EH (cell line): ENCODE data around the gene C16orf95.
A peak's percentile ranks its signal among the peaks of the same experiment; 100 is the strongest.
"Not testable (repeated sequence)": the region's sequence is repeated elsewhere in the genome, so short reads cannot be mapped to it uniquely, and the experiment has no call there.

Source experiments
- DNase-seq: peaks from one replicate; pipeline ENCODE4 v3.0.0-alpha.2; 2015; ENCODE audit warnings: low read depth

Gene C16orf95, protein sequence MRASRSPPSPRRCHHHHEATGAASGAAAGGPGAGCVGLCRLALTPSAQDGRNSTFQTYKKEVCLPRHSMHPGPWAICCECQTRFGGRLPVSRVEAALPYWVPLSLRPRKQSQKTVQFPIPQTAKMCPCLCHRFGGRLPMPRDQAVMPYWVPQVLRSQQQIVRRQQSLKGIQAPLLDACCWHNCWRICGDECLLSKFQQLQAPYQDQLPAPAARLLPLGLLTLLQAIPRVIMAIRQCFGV

DNA sequence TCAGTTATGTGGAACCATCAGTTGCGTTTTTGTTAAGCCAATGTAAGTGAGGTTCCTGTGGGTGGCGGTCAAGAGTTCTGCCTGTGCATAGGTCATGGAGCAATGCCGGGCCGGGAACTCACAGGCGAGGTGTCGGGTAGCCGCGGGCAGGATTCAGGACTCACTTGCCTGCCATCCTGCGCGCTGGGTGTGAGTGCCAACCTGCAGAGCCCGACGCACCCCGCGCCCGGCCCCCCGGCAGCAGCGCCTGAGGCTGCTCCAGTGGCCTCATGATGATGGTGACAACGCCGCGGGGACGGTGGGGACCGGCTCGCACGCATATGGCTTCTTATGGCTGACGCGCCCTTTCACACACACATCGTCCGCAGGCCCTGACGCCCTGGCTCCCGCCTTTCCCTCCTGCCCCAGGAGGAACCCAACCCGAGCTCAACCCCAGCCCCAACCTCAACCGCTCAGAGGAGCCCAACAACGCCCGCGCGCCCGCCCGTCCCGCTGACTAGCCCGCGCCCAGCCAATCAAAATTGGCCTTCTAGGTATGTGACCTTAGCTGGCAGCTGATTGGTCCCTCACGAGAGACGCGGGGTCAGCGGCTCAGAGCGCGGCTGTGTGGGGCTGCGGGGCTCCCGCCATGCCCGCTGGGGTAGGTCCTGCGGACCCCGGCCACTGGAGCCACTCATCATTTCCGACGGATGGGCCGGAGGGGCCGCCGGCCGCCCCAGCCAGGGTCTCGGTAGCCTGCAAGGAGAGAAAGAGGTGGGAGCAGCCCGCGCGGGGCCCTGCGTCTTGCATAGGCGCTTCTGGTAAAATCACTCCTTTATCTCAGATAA, at the start of gene C16orf95:
TSS of gene C16orf95 (minus strand) at position 470 of the 827 bp plus-strand sequence. CDS start at position 320, 150 bp downstream.
- peak; percentile 93 for DNase-seq

DNA sequence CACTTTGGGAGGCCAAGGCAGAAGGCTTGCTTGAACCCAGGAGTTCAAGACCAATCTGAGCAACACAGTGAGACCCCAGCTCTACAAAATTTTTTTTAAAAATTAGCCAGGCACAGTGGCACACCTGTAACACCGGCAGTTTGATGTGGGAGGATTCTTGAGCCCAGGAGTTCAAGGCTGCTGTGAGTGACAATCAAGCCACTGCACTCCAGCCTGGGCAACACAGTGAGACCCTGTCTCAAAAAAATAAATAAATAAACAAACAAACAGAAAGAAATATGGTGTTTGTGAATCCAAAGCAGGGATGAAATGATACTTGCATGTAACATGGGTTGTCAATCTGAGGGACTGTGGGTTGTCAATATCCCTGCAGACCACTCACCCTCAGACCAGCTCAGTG, 49.7 kb upstream of the C16orf95 start:
- no peak for DNase-seq

DNA sequence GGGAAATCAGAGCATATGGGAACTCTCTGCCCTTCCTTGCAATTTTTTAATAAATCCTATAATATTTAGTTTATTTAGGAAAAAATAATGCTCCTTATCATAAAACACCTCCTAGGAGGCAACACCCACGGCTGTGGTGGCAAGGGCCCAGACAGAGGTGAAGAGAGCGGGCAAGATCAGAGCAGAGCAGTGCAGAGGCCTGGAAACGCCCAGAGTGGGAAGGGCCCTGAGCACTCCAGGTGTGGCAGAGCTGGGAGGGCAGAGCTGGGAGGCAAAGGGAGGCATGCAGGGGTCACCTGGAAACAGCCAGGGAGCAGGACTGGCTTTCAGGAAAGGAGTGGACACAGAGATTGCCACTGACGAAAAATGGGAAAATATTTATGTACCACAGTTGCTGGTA, 49.1 kb upstream of the C16orf95 start:
- no peak for DNase-seq

DNA sequence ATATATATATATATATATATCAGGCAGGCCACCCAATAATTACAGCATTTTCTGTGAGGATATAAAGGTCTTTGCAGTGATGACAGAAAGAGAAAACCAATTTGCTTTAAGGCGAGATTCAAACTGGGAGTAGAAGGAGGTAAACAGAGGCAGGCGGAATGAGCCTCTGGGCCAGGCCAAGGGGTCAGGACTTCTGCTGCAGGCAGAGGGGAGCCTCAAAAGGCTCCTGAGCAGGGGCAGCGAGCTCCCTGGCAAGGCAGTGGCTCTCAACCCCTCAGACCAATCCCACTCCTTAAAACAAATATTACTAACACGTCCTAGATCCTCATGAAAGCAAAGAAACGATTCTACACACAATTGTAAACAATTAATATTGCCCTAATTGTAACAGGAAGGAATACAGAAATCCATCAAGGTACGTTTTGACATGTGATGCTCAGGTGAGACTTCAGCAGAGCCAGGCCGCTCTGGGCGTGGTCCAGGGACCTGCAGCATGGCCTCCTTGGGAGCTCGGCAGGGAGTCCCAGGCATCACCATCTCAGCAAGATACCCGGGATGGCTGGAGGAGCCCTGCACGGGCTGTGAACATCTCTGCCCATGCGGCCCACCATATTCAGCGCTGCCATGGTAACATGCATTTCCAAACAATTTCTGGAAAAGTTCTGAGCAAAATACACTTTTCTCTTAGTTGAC, 48.0 kb upstream of the C16orf95 start:
- DNase-seq, result no peak

DNA sequence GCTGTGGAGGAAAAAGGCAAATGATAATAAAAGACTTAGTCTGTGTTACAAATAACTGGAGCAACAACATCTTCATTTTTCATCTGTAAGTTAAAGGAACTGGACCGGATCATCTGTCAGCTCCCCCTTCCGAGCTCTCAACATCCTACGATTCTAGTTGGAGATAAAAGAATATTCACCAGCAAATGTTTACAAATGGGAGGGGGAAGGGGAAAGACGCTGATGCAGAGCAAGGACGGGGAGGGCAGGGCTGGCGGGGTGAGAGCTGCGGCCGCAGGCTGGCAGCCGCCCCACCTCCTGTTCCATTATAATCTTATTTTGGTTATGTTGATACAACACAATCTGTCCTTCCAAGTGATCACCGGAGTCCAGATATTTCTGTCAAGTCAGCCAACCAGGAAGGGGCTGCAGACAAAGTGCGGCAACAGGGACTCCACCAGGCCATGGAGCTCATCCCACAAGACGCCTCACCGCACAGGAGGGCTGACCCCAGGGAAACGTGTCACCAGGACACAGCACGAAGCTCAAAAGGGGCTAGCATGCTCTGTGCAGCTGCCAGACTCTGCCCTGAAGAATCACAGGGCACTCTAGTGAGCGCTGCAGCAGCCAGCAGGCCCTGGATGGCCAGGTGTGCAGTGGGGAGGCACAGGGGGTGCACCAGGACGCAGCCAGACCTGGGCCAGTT, 46.7 kb upstream of the C16orf95 start:
- DNase-seq, result peak; percentile 48

DNA sequence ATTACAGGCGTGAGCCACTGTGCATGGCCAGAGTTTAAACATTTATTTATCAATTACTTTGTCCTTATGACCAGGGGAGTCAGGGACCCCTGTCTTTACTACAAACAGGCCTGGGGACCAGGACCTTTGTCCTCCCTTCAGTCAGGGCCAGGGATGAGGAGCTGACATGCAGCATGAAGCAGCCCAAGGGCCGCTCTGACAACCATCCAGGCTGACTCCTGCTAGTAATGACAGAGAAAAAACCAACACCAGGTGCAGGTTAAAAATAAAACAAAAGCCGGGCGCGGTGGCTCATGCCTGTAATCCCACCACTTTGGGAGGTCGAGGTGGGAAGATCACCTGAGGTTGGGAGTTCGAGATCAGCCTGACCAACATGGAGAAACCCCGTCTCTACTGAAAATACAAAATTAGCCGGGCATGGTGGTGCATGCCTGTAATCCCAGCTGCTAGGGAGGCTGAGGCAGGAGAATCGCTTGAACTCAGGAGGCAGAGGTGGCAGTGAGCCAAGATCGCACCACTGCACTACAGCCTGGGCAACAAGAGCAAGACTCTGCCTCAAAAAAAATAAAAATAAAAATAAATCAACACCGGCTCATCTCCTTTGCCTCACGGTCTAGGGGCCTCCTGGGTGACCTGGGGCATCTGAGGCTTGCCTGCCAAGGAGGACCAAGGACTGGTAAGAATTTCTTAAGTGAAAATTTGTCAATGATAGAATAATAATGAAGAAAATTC, 45.8 kb upstream of the C16orf95 start:
- not testable (repeated sequence) for DNase-seq

DNA sequence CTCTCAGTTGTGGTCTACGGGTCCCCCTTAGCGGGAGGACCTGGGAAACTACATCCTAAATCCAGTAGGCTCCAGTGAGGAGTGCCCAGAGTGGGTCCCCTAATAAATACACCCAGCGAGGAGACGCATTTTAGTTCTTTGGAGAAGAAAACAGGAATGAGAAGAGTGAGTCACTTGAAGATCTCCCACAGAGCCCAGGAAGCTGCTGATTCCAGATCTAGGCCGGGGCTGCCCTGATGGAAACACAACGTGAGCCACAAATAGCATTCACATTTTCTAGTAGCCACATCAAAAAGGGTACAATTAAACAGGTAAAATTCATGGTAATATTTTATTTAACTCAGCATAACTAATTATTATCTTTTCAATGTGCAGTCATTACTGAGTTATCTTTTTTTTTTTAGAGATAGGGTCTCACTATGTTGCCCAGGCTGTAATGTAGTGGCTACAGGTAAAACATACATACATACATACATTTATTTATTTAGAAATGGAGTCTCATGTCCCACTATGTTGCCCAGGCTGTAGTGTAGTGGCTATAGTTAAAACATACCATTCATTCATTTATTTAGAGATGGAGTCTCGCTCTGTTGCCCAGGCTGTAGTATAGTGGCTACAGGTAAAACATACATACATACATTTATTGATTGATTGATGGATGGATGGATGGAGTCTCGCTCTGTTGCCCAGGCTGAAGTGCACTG, 44.9 kb upstream of the C16orf95 start:
- DNase-seq, result no peak

DNA sequence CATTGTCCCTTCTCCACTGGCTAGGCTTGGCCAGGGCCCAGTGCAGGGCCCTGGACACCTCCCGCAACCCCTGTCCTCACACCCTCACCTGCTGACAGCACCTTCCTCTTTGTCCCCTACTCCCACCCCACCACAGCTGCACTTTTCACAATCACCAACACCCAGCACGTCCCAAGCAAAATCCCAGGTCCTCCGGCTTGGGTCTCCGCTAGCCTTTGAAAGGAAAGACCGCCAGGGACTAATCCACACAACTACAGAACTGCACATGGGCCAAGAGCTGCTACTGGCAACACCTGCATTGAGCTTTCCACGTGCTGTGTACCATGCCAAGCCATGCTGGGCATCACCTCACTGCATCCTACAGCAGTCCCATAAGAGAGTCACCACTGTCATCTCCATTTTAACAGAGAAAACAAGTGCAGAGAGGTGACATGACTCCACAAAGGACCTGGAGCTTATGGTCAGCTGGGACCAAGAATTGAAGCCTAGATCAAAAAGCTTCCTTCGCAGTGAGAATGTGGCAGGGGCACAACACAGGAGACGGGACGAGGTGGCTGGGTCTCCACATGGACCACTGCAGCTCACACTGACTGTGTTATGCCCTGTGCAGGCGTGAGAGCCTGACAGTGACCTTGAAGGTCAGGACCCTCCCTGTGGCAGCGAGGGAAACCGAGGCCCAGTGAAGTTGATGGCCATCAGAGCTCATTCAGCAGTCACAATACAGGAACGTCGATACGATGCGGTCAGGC, 43.8 kb upstream of the C16orf95 start:
- DNase-seq, result no peak

DNA sequence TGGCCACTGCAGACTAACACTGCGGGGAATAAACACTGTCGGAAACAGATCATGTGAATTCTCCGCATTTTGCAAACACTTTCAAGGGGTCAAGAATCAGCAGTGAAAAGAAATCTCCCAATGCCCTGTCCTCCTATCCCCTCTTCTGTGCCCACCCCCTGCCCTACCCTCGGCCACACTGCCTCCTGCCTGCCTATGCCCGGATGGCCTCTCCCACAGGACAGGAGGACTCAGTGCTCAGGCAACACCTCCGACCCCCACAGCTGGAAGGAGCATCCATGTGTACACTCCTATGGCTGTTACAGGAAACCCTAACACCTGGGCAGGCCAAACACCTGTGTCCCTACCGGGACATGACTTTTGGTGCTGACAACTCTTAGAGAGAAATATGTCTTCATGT, 41.9 kb upstream of the C16orf95 start:
- no peak for DNase-seq

DNA sequence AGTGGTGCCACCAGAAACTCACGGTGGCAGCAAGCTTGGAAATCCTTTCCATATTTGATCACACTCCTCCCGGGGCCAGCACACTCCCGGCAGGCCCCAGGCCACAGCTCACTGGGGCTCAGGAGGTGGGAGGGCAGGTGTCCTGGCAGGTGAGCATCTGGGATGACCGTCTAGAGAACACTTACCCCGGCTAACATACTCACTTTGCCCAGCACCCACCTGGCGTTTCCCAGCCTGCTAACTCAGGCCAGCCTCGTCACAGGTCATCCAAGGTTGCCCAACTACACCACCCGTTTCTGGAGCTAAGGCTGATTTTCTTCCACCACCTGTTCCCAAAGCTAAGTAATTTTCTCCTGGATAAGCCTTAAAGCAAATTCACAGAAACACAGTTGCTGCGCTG, 41.5 kb upstream of the C16orf95 start:
- no peak for DNase-seq

DNA sequence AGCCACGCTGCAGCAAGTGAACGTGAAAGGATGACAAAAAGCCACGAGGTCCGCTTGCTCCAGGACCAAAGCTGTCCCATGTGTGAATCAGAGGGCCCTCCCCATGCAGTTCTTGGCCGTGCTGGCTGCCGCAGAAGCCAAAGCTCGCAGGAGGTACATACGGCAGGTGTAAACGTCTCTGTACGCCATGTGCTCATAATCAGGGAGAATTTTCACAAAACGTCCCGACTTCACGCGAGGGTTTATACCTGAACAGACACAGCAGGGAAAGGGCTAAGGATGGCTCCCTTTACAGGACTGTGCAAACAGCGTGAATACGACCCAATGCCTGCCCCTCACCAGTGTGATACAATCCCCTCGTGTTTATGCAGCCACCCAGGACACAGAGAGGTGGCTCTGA, 41.1 kb upstream of the C16orf95 start:
- no peak for DNase-seq

DNA sequence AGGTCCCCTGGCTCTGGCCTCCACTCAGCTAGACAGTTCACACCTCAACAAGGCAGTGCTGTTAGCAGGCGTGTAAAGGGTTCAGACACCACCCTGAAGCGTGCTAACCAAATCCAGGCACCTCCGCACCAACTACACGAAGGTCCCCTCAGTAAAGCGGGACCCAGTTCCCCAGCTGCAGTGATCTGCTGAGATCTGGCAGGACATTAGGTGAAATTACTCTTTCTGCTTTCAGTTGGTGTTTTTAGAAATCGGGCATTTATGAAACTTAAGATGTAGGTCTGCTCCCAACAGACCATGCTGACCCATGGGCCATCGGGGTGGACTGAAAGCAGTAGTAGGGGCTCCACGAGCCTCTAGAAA, 39.3 kb upstream of the C16orf95 start:
- DNase-seq, result no peak

DNA sequence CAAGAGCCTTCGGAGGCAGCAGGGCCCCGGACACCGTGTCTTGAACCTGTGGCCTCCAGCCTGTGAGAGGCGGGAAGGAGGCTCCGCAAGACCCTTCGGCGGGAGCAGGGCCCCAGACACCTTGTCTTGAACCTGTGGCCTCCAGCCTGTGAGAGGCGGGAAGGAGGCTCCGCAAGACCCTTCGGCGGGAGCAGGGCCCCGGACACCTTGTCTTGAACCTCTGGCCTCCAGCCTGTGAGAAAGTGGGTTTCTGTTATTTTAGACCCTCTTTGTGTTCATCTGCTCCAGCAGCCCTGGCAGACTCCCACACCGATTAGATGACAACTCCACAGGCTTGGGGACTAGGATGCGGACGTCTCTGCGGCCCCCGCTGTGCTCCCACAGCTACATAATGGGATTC, 36.4 kb upstream of the C16orf95 start:
- DNase-seq, result no peak

DNA sequence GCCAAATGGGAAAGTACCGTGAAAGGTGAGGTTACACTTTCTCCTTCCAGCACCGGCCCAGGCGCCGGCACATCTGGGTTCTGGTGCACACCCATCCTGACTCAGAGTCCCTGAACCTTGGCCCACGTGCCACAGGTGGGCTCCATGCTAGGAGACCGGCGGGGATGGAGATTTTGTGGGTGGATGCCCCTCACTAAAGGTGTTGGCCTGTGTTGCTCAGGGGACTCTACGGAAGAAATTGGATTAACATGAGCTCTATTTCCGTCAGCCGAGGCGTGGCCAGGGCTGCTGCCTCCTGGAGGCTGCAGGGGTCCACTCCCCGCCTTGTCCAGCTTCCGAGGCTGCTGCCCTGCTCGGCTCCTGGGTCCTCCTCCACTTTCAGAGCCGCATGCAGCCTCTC, 35.6 kb upstream of the C16orf95 start:
- no peak for DNase-seq

DNA sequence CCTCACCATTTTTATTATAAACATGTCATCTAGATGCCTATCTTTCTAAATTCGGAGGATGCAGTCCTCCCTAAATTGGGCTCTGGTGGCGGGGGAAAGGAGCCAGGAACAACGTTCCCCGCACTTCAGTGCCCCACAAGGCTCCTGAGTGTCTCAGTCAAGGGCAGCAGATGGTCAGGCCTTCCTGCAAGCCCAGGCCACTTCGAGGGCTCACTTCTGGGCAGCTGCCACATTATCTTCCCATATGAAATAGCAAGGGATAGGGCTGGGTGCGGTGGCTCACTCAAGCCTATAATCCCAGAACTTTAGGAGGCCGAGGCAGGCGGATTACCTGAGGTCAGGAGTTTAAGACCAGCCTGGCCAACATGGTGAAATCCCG, 34.1 kb upstream of the C16orf95 start:
- no peak for DNase-seq

DNA sequence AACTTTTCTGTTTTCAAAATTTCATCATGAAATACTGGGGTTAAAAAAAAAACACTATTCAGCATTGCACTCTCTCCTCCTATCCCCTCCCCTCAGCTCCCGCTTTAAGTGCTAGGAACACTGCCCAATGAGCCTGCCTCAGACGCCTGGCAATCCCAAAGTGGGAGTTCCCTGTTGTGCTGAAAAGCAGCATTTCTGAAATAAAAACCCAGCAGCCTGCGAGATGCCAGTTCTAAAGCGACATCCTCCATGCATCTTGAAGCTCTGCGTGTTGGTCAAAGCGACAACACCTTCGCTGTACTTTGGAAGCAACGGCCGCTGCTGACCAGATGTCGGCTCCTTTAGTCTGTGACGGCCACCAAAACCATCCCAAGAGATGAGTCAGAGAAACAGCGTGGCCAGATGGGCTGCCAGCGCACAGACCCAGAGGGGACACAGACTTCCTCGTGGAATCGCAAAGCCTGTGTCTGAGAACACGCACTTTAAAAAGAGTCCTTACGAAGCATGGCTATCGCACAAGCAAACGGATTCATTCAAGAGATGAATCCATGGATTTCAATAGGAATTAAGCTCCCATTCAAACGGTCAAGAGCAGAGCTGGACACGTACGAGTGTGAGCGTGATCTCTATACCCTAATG, 33.6 kb upstream of the C16orf95 start:
- DNase-seq, result peak; percentile 82

DNA sequence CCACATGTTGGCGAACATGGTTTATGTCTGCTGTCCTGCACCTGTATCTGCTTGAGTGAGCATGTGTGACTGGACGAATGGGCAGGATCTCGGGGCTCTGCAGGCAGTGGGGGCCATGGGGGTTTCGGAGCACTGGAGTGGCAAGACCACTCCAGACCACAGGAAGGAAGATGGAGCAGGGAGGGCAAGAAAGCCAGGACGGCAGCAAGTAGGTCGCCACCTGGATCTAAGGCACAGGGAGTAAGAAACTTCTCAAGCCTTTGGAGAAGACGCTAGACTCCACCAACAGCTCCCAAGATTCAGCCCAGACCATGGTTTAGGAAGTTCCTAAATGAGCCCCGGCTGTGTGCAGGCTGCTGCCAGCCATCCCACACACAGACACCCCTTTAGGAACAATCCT, 32.8 kb upstream of the C16orf95 start:
- DNase-seq, result no peak

DNA sequence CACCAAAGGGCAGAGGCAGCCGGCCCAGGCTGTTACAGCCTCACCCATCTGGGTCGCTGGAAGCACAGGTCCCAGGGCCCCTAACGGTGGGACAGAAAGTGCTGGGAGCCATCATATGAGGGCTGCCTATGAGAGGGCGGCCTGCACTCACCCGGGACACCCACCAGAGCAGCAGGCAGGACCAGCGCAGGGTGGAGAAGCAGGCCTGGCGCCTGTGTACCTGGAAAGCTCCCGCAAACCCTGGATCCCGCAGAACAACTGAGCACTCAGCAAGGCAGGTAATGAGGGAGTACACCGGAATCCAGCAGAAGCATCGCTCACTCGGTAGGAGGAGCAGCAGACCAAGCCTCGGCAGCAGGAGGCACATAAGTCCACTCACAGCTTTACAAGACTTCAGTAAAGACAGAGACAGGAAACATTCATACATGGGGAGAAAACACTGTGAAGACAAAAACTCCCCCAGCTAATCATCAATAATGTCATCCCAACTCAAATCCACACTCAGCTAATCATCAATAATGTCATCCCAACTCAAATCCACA, 31.5 kb upstream of the C16orf95 start:
- no peak for DNase-seq

DNA sequence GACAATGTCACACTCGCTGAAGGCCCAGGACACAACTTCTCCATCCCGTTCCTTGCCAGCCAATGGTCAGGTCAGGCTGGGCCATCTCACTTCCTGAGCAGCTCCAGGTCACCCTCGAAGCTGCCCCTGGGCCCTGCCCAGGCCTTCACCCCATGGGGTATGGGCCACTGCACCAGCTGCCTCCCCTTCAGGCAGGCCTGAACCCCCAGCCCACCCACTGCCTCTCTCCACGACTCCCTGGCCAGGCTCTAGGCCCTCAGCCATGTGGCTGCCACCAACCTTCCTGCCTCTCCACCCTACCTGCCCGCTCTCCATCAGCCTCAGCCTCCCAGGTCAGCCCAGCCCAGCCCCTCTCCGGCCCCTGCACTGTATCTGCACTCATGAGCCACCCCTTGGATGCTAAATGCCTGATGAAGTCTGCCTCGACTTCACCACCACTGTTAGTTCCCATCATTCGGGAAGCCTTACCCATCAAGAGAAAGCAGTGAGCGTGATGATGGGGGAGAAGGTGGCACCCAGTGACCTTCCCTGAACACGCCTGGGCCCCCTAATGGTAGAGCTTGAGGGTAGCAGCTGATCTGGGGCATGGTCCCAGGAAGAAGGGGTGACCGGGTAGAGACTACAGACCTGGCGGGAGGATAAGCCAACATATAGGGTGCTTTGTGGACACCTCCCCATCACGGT, 30.9 kb upstream of the C16orf95 start:
- no peak for DNase-seq
